HepG2 (cell line): ENCODE measurements around the gene PPARA. TPM values are rescaled to one million over a fixed set of nuclear protein-coding genes. Genes with fewer than 3 reads are reported as not detected.

Source experiments
- AGO2 ChIP-seq: fragments of 200-400 bp; formaldehyde crosslinking; optimal IDR thresholded peaks from 2 replicates; pipeline ENCODE3; 2017; ENCODE audit warnings: mild to moderate bottlenecking, low read depth, low read length, moderate library complexity
- AKAP8 ChIP-seq: sonication (generic); formaldehyde crosslinking; IDR thresholded peaks from 2 replicates; pipeline ENCODE4 v1.5.1; 2020; ENCODE audit warnings: mild to moderate bottlenecking, missing genetic modification reagents
- BCL3 ChIP-seq: sonication (generic); formaldehyde crosslinking; IDR thresholded peaks from 2 replicates; pipeline ENCODE4 v1.5.1; 2020; ENCODE audit warnings: mild to moderate bottlenecking, missing genetic modification reagents, moderate library complexity
- BCL6 ChIP-seq: IDR thresholded peaks from 2 replicates; pipeline ENCODE4 v1.6.1; 2016; ENCODE audit warnings: missing genetic modification reagents, missing compliant biosample characterization
- CREB3 ChIP-seq: sonication (generic); formaldehyde crosslinking; IDR thresholded peaks from 2 replicates; pipeline ENCODE4 v1.5.0; 2020; ENCODE audit warnings: missing genetic modification reagents
- CREM ChIP-seq, 2 experiments: sonication (generic) in 1 of 2; formaldehyde crosslinking in 1 of 2; IDR thresholded peaks; 2 replicates each; pipeline versions ENCODE4 v1.4.0 to v1.6.1; 2016 to 2020; ENCODE audit warnings: antibody characterized with exemption in 1 of 2, mild to moderate bottlenecking in 1 of 2, missing genetic modification reagents in 1 of 2
- FOXC1 ChIP-seq: sonication (generic); formaldehyde crosslinking; IDR thresholded peaks from 2 replicates; pipeline ENCODE4 v1.8.0; 2022; ENCODE audit warnings: mild to moderate bottlenecking, missing genetic modification reagents, borderline replicate concordance
- KLF9 ChIP-seq: IDR thresholded peaks from 2 replicates; pipeline ENCODE4 v1.6.1; 2016; ENCODE audit warnings: low read depth
- MYPOP ChIP-seq: sonication (generic); formaldehyde crosslinking; IDR thresholded peaks from 2 replicates; pipeline ENCODE4 v1.8.1; 2023; ENCODE audit warnings: mild to moderate bottlenecking, moderate library complexity, missing genetic modification reagents
- NFKB2 ChIP-seq: sonication (generic); formaldehyde crosslinking; IDR thresholded peaks from 2 replicates; pipeline ENCODE4 v1.4.0; 2020; ENCODE audit warnings: missing genetic modification reagents, borderline replicate concordance
- NR2F2 ChIP-seq: IDR thresholded peaks from 2 replicates; pipeline ENCODE4 v1.6.1; 2012; ENCODE audit warnings: low read depth, inconsistent platforms, borderline replicate concordance
- POLR2G ChIP-seq: fragments of 200-400 bp; formaldehyde crosslinking; IDR thresholded peaks from 2 replicates; pipeline ENCODE4 v1.6.1; 2018; ENCODE audit warnings: mild to moderate bottlenecking, low read depth, low read length, moderate library complexity
- RCOR2 ChIP-seq: IDR thresholded peaks from 2 replicates; pipeline ENCODE4 v1.6.1; 2016; ENCODE audit warnings: missing biosample characterization, missing genetic modification reagents
- ZBTB10 ChIP-seq: sonication (generic); formaldehyde crosslinking; IDR thresholded peaks from 2 replicates; pipeline ENCODE4 v1.4.0; 2020; ENCODE audit warnings: missing genetic modification reagents, borderline replicate concordance
- ZFY ChIP-seq: sonication (generic); formaldehyde crosslinking; IDR thresholded peaks from 2 replicates; pipeline ENCODE4 v1.4.0; 2020; ENCODE audit warnings: missing genetic modification reagents
- ZNF230 ChIP-seq: sonication (generic); formaldehyde crosslinking; IDR thresholded peaks from 2 replicates; pipeline ENCODE4 v1.4.0; 2020; ENCODE audit warnings: mild to moderate bottlenecking, missing genetic modification reagents
- ZNF556 ChIP-seq: sonication (generic); formaldehyde crosslinking; IDR thresholded peaks from 2 replicates; pipeline ENCODE4 v1.4.0; 2020; ENCODE audit warnings: mild to moderate bottlenecking, missing genetic modification reagents, borderline replicate concordance
- ZNF576 ChIP-seq: sonication (generic); formaldehyde crosslinking; IDR thresholded peaks from 2 replicates; pipeline ENCODE4 v1.4.0; 2020; ENCODE audit warnings: mild to moderate bottlenecking, missing genetic modification reagents
- ZNF772 ChIP-seq: sonication (generic); formaldehyde crosslinking; IDR thresholded peaks from 2 replicates; pipeline ENCODE4 v1.5.0; 2020; ENCODE audit warnings: mild to moderate bottlenecking, missing genetic modification reagents
- ZSCAN12 ChIP-seq: sonication (generic); formaldehyde crosslinking; IDR thresholded peaks from 2 replicates; pipeline ENCODE4 v1.9.0; 2021; ENCODE audit warnings: mild to moderate bottlenecking, missing genetic modification reagents
- ZSCAN5A ChIP-seq: sonication (generic); formaldehyde crosslinking; IDR thresholded peaks from 2 replicates; pipeline ENCODE4 v1.8.0; 2022; ENCODE audit warnings: mild to moderate bottlenecking, missing genetic modification reagents, borderline replicate concordance
- polyA plus RNA-seq, 8 experiments: library from polyadenylated mRNA; depleted of rRNA in 3 of 8; stranded (reverse) in 7 of 8; unstranded in 1 of 8; fragments of >200 nt; fragmentation: Illumina TruSeq in 4 of 8; extraction: Trizol in 4 of 8; gene quantifications; 2 replicates each; pipeline versions ENCODE4 v1.2.1 to v1.2.3, GENCODE V29; 2011 to 2016; ENCODE audit warnings: low read depth in 4 of 8, missing spikeins in 1 of 8, mixed read lengths in 1 of 8; ENCODE audit not compliant: insufficient read depth in 1 of 8
- total RNA-seq, 5 experiments: library from RNA; depleted of rRNA; stranded (reverse); fragments of >200 nt; fragmentation: Illumina TruSeq; extraction: Trizol; gene quantifications; 2 replicates each; pipeline ENCODE4 v1.2.3, GENCODE V29; 2016; ENCODE audit warnings: low read depth in 1 of 5

PPARA gene
- total and polyA plus RNA-seq, 2 of the 13 experiments (the other 11 are each of a cell fraction or from before 2014, with no cell fraction given): 18.2 to 24.7 TPM

- TF ChIP-seq ZBTB10 (CRISPR knock-in tag) (0 out of 2 replicates have a peak, but pooled peaks have one; percentile 37), ZFY (CRISPR knock-in tag) (peak; percentile 45), POLR2G (peak; percentile 23; the same call in 1 of the 2 replicates), FOXC1 (CRISPR knock-in tag) (peak; percentile 17; the same call in 1 of the 2 replicates), NFKB2 (CRISPR knock-in tag) (peak; percentile 20; the same call in 1 of the 2 replicates), KLF9 (CRISPR knock-in tag) (no peak), MYPOP (CRISPR knock-in tag) (0 out of 2 replicates have a peak, but pooled peaks have one; percentile 59), AKAP8 (CRISPR knock-in tag) (0 out of 2 replicates have a peak, but pooled peaks have one; percentile 24), NR2F2 (no peak), RCOR2 (CRISPR knock-in tag) (no peak), ZNF576 (CRISPR knock-in tag) (no peak), AGO2 (peak; percentile 75), ZNF772 (no peak), CREM (IDR thresholded peaks at IDR 0.05) (no peak), CREM (CRISPR knock-in tag; IDR thresholded peaks at IDR 0.05) (no peak), ZNF230 (CRISPR knock-in tag) (no peak), ZSCAN12 (CRISPR knock-in tag) (0 out of 2 replicates have a peak, but pooled peaks have one; percentile 37), BCL3 (CRISPR knock-in tag) (peak; percentile 42; the same call in 1 of the 2 replicates), ZSCAN5A (CRISPR knock-in tag) (no peak), CREB3 (no peak), BCL6 (CRISPR knock-in tag) (0 out of 2 replicates have a peak, but pooled peaks have one; percentile 7), ZNF556 (0 out of 2 replicates have a peak, but pooled peaks have one; percentile 31)
These were observed 540 bp downstream of the PPARA start (continued) for GRCh38 chr22:46150655-46151477.
